IMR-90 (cell line): ENCODE measurements around the gene ATXN1.

Experiments
- CEBPB ChIP-seq: IDR thresholded peaks from 2 replicates; pipeline ENCODE4 v1.6.1; 2012; ENCODE audit warnings: low read depth, low read length, improper control_type of control experiment
- CHD1 ChIP-seq: IDR thresholded peaks from 2 replicates; pipeline ENCODE4 v1.6.1; 2012; ENCODE audit warnings: low read depth, low read length, improper control_type of control experiment
- CTCF ChIP-seq: conservative IDR thresholded peaks from 2 replicates; pipeline ENCODE4 v1.5.1; 2012; ENCODE audit warnings: mild to moderate bottlenecking, low read depth, low read length, improper control_type of control experiment
- FOS ChIP-seq: fragments of 150-350 bp; IDR thresholded peaks from 2 replicates; pipeline ENCODE4 v1.6.1; 2016; ENCODE audit warnings: low read depth, low read length
- MAFK ChIP-seq: IDR thresholded peaks from 2 replicates; pipeline ENCODE4 v1.6.1; 2012; ENCODE audit warnings: low read depth, low read length, improper control_type of control experiment
- MAZ ChIP-seq: IDR thresholded peaks from 2 replicates; pipeline ENCODE4 v1.6.1; 2012; ENCODE audit warnings: low read depth, mild to moderate bottlenecking, low read length, improper control_type of control experiment, moderate library complexity, borderline replicate concordance
- MXI1 ChIP-seq: IDR thresholded peaks from 2 replicates; pipeline ENCODE4 v1.6.1; 2012; ENCODE audit warnings: low read depth, mild to moderate bottlenecking, low read length, moderate library complexity, borderline replicate concordance
- POLR2A ChIP-seq: IDR thresholded peaks from 2 replicates; pipeline ENCODE4 v1.6.1; 2012; ENCODE audit warnings: mild to moderate bottlenecking, low read depth, low read length
- RAD21 ChIP-seq: IDR thresholded peaks from 2 replicates; pipeline ENCODE4 v1.6.1; 2012; ENCODE audit warnings: low read length, improper control_type of control experiment
- RFX5 ChIP-seq: IDR thresholded peaks from 2 replicates; pipeline ENCODE4 v1.8.0; 2012; ENCODE audit warnings: low read depth, mild to moderate bottlenecking, low read length, moderate library complexity
- SMC3 ChIP-seq: fragments of 150-350 bp; IDR thresholded peaks from 2 replicates; pipeline ENCODE4 v1.6.1; 2016; ENCODE audit warnings: low read depth, mild to moderate bottlenecking, antibody characterized with exemption, low read length, moderate library complexity
- TF ChIP-seq, protein P1 (sequence below): fragments of 150-350 bp; IDR thresholded peaks from 2 replicates; pipeline ENCODE4 v1.6.1; 2017; ENCODE audit warnings: mild to moderate bottlenecking, antibody characterized with exemption, low read length, low read depth

GRCh38 chr6:16450821-16451220 lies 310.4 kb downstream of the ATXN1 start:
- TF ChIP-seq POLR2A: no peak
- no peak for TF ChIP-seq CTCF
- peak; percentile 47; the same call in 1 of the 2 replicates for TF ChIP-seq FOS
- no peak for TF ChIP-seq CEBPB
- no peak for TF ChIP-seq RFX5
- no peak for TF ChIP-seq MAFK
- no peak for TF ChIP-seq MAZ
- TF ChIP-seq RAD21: no peak
- TF ChIP-seq, protein P1, sequence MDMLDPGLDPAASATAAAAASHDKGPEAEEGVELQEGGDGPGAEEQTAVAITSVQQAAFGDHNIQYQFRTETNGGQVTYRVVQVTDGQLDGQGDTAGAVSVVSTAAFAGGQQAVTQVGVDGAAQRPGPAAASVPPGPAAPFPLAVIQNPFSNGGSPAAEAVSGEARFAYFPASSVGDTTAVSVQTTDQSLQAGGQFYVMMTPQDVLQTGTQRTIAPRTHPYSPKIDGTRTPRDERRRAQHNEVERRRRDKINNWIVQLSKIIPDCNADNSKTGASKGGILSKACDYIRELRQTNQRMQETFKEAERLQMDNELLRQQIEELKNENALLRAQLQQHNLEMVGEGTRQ: peak; percentile 43; the same call in 1 of the 2 replicates
- no peak for TF ChIP-seq SMC3
- no peak for TF ChIP-seq CHD1
- TF ChIP-seq MXI1: no peak
